ENCODE measurements around the gene KLF9. TPM values are rescaled to one million over a fixed set of nuclear protein-coding genes. Genes with fewer than 3 reads are reported as not detected.
"Not testable (repeated sequence)": the region's sequence is repeated elsewhere in the genome, so short reads cannot be mapped to it uniquely, and the experiment has no call there.

Gene KLF9
- total RNA-seq, 1 donor from 2014 or later: 35.5 TPM

- DNase-seq (ENCODE audit: low spot score) (no peak), ATAC-seq (peak; percentile 35)
Measured at GRCh38 chr9:70405808-70406433, 8.5 kb downstream of the KLF9 start.

GRCh38 chr9:70404261-70404660, 10.2 kb downstream of the KLF9 start:
- DNase-seq (ENCODE audit: low spot score): no peak
- no peak for ATAC-seq

- DNase-seq (ENCODE audit: low spot score): no peak
- ATAC-seq: peak; percentile 64
Measured at GRCh38 chr9:70403618-70404025, 10.8 kb downstream of the KLF9 start.

- peak; percentile 8 for ATAC-seq
Measured at GRCh38 chr9:70403166-70403565, 11.3 kb downstream of the KLF9 start.

GRCh38 chr9:70402213-70402612, 12.2 kb downstream of the KLF9 start:
- ATAC-seq: no peak
- no peak for DNase-seq (ENCODE audit: low spot score)

More at GRCh38 chr9:70403166-70403565, 11.3 kb downstream of the KLF9 start:
- no peak for DNase-seq (ENCODE audit: low spot score)

GRCh38 chr9:70401241-70401640, 13.2 kb downstream of the KLF9 start:
- ATAC-seq: not testable (repeated sequence)

GRCh38 chr9:70400107-70400892, 14.2 kb downstream of the KLF9 start:
- no peak for DNase-seq (ENCODE audit: low spot score)

More at GRCh38 chr9:70401241-70401640, 13.2 kb downstream of the KLF9 start:
- DNase-seq (ENCODE audit: low spot score): not testable (repeated sequence)

GRCh38 chr9:70399141-70399540, 15.3 kb downstream of the KLF9 start:
- ATAC-seq (no peak), DNase-seq (ENCODE audit: low spot score) (no peak)

More at GRCh38 chr9:70400107-70400892, 14.2 kb downstream of the KLF9 start:
- peak; percentile 6 for ATAC-seq

- peak; percentile 54 for ATAC-seq
- DNase-seq (ENCODE audit: low spot score): no peak
Measured at GRCh38 chr9:70398145-70398556, 16.3 kb downstream of the KLF9 start.

- ATAC-seq: peak; percentile 18
- DNase-seq (ENCODE audit: low spot score): no peak
Measured at GRCh38 chr9:70395652-70396051, 18.8 kb downstream of the KLF9 start.

GRCh38 chr9:70392850-70393249, 21.6 kb downstream of the KLF9 start:
- no peak for ATAC-seq

GRCh38 chr9:70392189-70392588, 22.3 kb downstream of the KLF9 start:
- DNase-seq (ENCODE audit: low spot score) (no peak), ATAC-seq (peak; percentile 46)

More at GRCh38 chr9:70392850-70393249, 21.6 kb downstream of the KLF9 start:
- no peak for DNase-seq (ENCODE audit: low spot score)

GRCh38 chr9:70390933-70391341, 23.5 kb downstream of the KLF9 start:
- no peak for DNase-seq (ENCODE audit: low spot score)
- no peak for ATAC-seq

- peak; percentile 30 for ATAC-seq
Measured at GRCh38 chr9:70389621-70390266, 24.7 kb downstream of the KLF9 start.

GRCh38 chr9:70389188-70389587, 25.3 kb downstream of the KLF9 start:
- ATAC-seq (no peak), DNase-seq (ENCODE audit: low spot score) (no peak)

More at GRCh38 chr9:70389621-70390266, 24.7 kb downstream of the KLF9 start:
- DNase-seq (ENCODE audit: low spot score): no peak

- ATAC-seq (no peak), DNase-seq (ENCODE audit: low spot score) (no peak)
Measured at GRCh38 chr9:70387663-70388062, 26.8 kb downstream of the KLF9 start.

GRCh38 chr9:70385426-70385825, 29.0 kb downstream of the KLF9 start:
- DNase-seq (ENCODE audit: low spot score) (no peak), ATAC-seq (no peak)

- DNase-seq (ENCODE audit: low spot score): no peak
- peak; percentile 25 for ATAC-seq
Measured at GRCh38 chr9:70382709-70383605, 31.5 kb downstream of the KLF9 start.

- peak; percentile 28 for ATAC-seq
- no peak for DNase-seq (ENCODE audit: low spot score)
Measured at GRCh38 chr9:70382046-70382708, 32.3 kb downstream of the KLF9 start.

All from left lobe of liver (tissue), 2 donors.